ENCODE measurements around the gene PSMB4.

DNA sequence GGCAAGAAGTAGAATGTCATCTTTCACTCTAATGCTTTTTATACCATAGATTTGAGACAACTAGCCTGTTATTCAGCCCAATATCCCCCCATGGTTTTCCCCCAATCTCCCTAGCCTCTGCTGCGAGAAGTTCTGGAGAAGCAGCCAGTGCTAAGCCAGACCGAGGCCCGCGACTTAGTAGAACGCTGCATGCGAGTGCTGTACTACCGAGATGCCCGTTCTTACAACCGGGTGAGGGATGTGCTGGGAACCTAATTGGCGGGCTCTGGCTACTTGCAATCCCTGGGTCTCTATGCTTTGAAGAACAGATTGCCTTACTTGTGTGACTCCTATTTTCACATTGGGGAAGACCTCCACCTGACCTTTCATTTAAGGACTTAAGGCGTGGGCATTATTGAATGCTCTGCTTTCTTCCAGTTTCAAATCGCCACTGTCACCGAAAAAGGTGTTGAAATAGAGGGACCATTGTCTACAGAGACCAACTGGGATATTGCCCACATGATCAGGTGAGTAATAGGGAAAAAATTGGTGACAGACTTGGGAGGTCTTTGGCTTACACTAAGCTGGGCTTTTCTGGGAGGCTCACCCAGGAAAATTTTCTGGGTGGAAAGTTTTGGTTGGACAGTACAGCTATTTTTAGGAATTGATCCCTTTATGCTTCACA is 1.9 kb downstream of the PSMB4 start:
- no peak for TF ChIP-seq YY1 (IDR thresholded peaks at IDR 0.05; ENCODE audit: insufficient read depth, insufficient read length)
- TF ChIP-seq ZNF274 (IDR thresholded peaks at IDR 0.05; ENCODE audit: low read depth, low read length), result no peak
- TF ChIP-seq SUZ12 (IDR thresholded peaks at IDR 0.05; ENCODE audit: extremely low read depth, insufficient read depth, insufficient read length), result no peak
